Activated T-cell treated with anti-CD3 and anti-CD28 coated beads, Interleukin-2, amount 50 U/mL, for 72 hours (primary cell): ENCODE measurements around the gene NCAN. TPM values are rescaled to one million over a fixed set of nuclear protein-coding genes. Genes with fewer than 3 reads are reported as not detected.

Experiments
- ATAC-seq, 2 donors: fragments of 150-1000 bp; cut with Tn5 transposase; replicated peaks in 1 of 2; 2 replicates each; pipeline ENCODE4 v1.10.0; 2021; ENCODE audit warnings: moderate library complexity in 2 of 2, mild to moderate bottlenecking in 1 of 2
- DNase-seq, 2 donors: peaks; one replicate each; pipeline ENCODE4 v3.0.0; 2021 to 2022; ENCODE audit warnings: mixed read lengths in 1 of 2
- H3K27ac Mint-ChIP-seq: one replicate; pipeline ENCODE4 v1.8.0; 2022; ENCODE audit warnings: mild to moderate bottlenecking, moderate library complexity, mixed read lengths
- H3K27me3 Mint-ChIP-seq: one replicate; pipeline ENCODE4 v1.8.0; 2022; ENCODE audit warnings: low read depth, mixed read lengths
- H3K36me3 Mint-ChIP-seq, 2 donors: one replicate each; pipeline ENCODE4 v1.8.0; 2022; ENCODE audit warnings: mixed read lengths in 2 of 2, mild to moderate bottlenecking in 1 of 2; ENCODE audit not compliant: insufficient read depth in 2 of 2
- H3K4me1 Mint-ChIP-seq: one replicate; pipeline ENCODE4 v1.8.0; 2022; ENCODE audit warnings: low read depth, mixed read lengths
- H3K4me3 Mint-ChIP-seq, 2 donors: one replicate each; pipeline ENCODE4 v1.8.0; 2022; ENCODE audit warnings: mild to moderate bottlenecking in 2 of 2, mixed read lengths in 2 of 2, moderate library complexity in 2 of 2
- H3K9me3 Mint-ChIP-seq, 2 donors: one replicate each; pipeline ENCODE4 v1.8.0; 2022; ENCODE audit warnings: mixed read lengths in 2 of 2
- total RNA-seq, 2 donors: library from RNA; stranded (reverse); gene quantifications; one replicate each; pipeline ENCODE4 v1.2.3, GENCODE V29; 2022

Gene NCAN
- total RNA-seq, 2 donors from 2014 or later, result 0.14 TPM; not detected in 1

DNA sequence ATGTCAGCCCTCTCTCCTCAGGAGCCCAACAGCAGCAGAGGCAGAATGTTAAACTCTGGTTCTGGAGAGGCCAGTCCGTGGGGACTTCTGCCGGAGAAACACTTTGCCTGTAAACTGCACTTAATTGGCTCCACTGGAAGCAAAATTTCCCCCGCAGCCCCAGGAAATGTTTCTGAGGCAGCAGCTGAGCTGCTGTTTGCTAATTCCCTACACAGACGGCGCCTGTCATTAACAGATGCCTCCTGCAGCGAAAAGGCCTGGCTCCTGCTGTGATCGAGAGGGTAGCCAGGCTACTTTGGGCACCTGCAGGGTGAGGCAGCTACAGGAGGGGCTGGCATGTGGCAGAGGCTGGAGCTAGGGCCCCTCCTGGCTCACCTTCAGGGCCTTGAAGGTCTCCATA, 66.6 kb downstream of the NCAN start:
- ATAC-seq (no peak), DNase-seq (no peak)
- Mint-ChIP-seq H3K4me1 (peaks cover 10% of the 10 kb centered on the region), H3K9me3 (no peaks in the 10 kb centered on the region), H3K4me3 (no peak overlapping the region), H3K36me3 (peaks cover 2 to 12% of the 10 kb centered on the region in 2 donors), H3K27me3 (peaks cover 11% of the 10 kb centered on the region), H3K27ac (no peak overlapping the region)

DNA sequence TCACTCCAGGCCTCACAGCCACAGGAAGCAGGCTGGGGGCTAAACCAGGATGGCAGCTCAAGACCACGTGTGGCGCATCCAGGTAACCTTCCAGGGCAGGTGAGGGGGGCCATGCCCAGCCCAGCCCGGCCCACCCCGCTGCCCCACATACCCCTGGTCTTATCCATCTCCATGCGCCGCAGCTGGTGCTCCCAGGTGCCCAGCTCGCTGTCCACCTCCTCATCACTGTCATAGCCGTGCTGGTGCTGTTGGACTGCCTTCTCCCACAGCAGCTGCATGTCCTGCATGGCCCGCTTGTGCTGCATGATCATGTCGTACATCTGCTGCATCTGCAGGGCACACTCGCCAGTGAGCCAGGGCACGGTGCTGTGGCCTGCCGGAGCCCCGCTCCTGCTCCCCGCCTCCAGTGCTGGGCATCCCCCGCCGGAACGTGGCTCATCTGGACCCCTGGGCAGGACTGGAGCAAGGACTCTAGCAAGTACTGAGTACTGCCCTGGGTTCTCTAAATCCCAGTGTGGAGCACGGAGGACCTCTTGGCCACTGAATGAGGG, 67.4 kb downstream of the NCAN start:
- Mint-ChIP-seq H3K9me3 (no peaks in the 10 kb centered on the region), H3K27me3 (peaks cover 2% of the 10 kb centered on the region), H3K36me3 (peaks cover 6 to 15% of the 10 kb centered on the region in 2 donors), H3K4me3 (no peak overlapping the region), H3K27ac (no peak overlapping the region), H3K4me1 (peaks cover 1% of the 10 kb centered on the region)
- ATAC-seq (no peak), DNase-seq (no peak)

DNA sequence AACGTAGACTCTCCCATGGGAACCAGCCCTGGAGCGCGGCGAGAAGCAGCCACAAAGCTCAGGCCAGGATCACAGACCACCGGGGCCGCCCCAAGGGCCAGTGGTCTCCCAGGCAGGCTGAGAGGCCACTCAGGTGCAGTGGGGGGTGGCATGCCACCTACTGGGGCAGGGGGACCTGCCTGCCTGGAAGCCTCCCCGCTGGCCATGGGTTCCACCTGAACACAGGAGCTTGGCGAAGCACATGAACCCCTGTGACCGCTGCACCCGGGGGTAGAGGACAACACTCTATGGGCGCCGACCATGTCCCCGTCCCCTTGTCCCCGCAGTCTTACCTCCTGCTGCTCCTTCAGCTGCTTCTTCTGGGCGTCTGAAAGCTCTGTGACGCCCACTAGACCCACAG, 68.1 kb downstream of the NCAN start:
- peaks cover 10 to 20% of the 10 kb centered on the region in 2 donors for H3K36me3 Mint-ChIP-seq

GRCh38 chr19:19280561-19280960, 68.8 kb downstream of the NCAN start:
- H3K9me3 Mint-ChIP-seq, result no peaks in the 10 kb centered on the region
- no peaks in the 10 kb centered on the region for H3K4me1 Mint-ChIP-seq
- H3K27ac Mint-ChIP-seq, result no peak overlapping the region
- ATAC-seq (no peak), DNase-seq (no peak)
- H3K36me3 Mint-ChIP-seq, result peaks cover 10 to 21% of the 10 kb centered on the region in 2 donors
- no peaks in the 10 kb centered on the region for H3K27me3 Mint-ChIP-seq
- no peak overlapping the region for H3K4me3 Mint-ChIP-seq

More for the DNA sequence above, 68.1 kb downstream of the NCAN start:
- H3K9me3 Mint-ChIP-seq, result no peaks in the 10 kb centered on the region
- no peak overlapping the region for H3K27ac Mint-ChIP-seq
- H3K4me1 Mint-ChIP-seq, result no peaks in the 10 kb centered on the region
- H3K4me3 Mint-ChIP-seq, result no peak overlapping the region
- no peak for DNase-seq
- H3K27me3 Mint-ChIP-seq, result no peaks in the 10 kb centered on the region
- ATAC-seq, result no peak

GRCh38 chr19:19285686-19286085, 73.9 kb downstream of the NCAN start:
- no peaks in the 10 kb centered on the region for H3K9me3 Mint-ChIP-seq
- no peak overlapping the region for H3K27ac Mint-ChIP-seq
- peaks cover 14 to 25% of the 10 kb centered on the region in 2 donors for H3K36me3 Mint-ChIP-seq
- no peak for DNase-seq
- no peak overlapping the region for H3K4me3 Mint-ChIP-seq
- no peak for ATAC-seq
- no peaks in the 10 kb centered on the region for H3K27me3 Mint-ChIP-seq
- H3K4me1 Mint-ChIP-seq, result no peaks in the 10 kb centered on the region

GRCh38 chr19:19292607-19293006, 80.8 kb downstream of the NCAN start:
- peaks cover 15 to 45% of the 10 kb centered on the region in 2 donors for H3K36me3 Mint-ChIP-seq
- no peak overlapping the region for H3K27ac Mint-ChIP-seq
- no peaks in the 10 kb centered on the region for H3K27me3 Mint-ChIP-seq
- no peak overlapping the region for H3K4me3 Mint-ChIP-seq
- ATAC-seq (no peak), DNase-seq (no peak)
- H3K9me3 Mint-ChIP-seq, result peaks cover 0 to 1% of the 10 kb centered on the region in 2 donors
- H3K4me1 Mint-ChIP-seq, result no peaks in the 10 kb centered on the region

DNA sequence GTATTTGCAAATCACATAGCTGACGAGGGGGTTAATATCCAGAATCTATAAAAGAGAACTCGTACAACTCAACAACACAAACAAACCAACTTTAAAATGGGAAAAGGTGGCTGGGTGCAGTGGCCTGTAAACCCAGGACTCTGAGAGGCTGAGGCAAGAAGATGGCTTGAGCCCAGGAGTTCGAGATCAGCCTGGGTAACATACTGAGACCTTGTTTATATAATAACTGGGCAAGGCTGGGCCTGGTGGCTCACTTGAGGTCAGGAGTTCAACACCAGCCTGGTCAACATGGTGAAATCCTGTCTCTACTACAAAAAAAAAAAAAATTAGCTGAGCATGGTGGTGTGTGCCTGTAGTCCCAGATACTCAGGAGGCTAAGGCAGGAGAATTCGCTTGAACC, 83.2 kb downstream of the NCAN start:
- Mint-ChIP-seq H3K27ac (no peak overlapping the region), H3K9me3 (peaks cover 0 to 1% of the 10 kb centered on the region in 2 donors)
- no peak for DNase-seq

GRCh38 chr19:19296953-19297689, 85.4 kb downstream of the NCAN start:
- Mint-ChIP-seq H3K9me3 (peaks cover 0 to 1% of the 10 kb centered on the region in 2 donors), H3K27me3 (no peaks in the 10 kb centered on the region), H3K27ac (no peak overlapping the region), H3K4me3 (no peak overlapping the region), H3K4me1 (no peaks in the 10 kb centered on the region), H3K36me3 (peaks cover 10 to 29% of the 10 kb centered on the region in 2 donors)
- DNase-seq (no peak), ATAC-seq (no peak)

More for the DNA sequence above, 83.2 kb downstream of the NCAN start:
- Mint-ChIP-seq H3K27me3 (no peaks in the 10 kb centered on the region), H3K4me1 (no peaks in the 10 kb centered on the region), H3K36me3 (peaks cover 15 to 40% of the 10 kb centered on the region in 2 donors), H3K4me3 (no peak overlapping the region)
- ATAC-seq, result no peak

DNA sequence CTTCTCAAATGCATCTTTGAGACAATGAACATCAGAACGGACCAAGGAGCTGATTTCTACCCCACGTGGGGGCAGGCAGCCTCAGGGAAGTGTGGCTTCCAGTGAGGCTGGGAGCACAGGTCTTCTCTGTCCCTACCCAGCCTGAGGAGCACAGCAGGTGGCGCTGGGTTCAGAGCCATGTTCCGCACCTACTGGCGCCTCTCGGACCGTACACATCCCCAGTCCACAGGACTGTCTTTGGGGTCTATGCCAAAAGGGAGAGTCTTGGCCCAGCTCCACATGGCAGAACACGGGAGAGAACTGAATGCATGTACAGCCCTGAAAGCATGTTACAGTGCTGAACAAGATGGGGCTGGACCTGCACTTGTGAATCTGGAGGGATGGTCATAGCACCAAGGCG, 86.0 kb downstream of the NCAN start:
- DNase-seq (no peak), ATAC-seq (no peak)
- H3K9me3 Mint-ChIP-seq, result peaks cover 0 to 1% of the 10 kb centered on the region in 2 donors
- peaks cover 8 to 24% of the 10 kb centered on the region in 2 donors for H3K36me3 Mint-ChIP-seq
- no peak overlapping the region for H3K27ac Mint-ChIP-seq
- no peak overlapping the region for H3K4me3 Mint-ChIP-seq
- H3K4me1 Mint-ChIP-seq, result no peaks in the 10 kb centered on the region
- no peaks in the 10 kb centered on the region for H3K27me3 Mint-ChIP-seq

DNA sequence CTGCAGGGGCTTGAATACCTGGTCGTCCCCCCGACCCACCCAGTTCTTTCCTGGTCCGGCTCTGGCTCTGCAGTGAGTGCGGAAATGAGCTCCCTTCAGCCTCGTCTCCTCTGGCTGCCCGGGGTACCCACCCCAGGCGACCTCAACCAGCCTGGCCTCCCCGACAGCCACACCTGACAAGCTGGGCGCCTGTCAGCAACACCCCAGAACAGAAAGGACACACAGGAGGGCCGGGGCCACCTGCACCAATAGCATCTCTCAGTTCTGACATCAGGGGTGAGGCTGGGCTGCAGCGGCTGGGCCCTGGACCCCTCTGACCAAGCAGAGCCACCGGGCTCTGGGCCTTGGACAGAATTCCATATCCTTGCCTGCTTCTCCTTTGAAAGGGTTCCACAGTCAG, 88.9 kb downstream of the NCAN start:
- ATAC-seq (no peak), DNase-seq (no peak)
- no peaks in the 10 kb centered on the region for H3K4me1 Mint-ChIP-seq
- H3K9me3 Mint-ChIP-seq, result no peaks in the 10 kb centered on the region
- no peak overlapping the region for H3K4me3 Mint-ChIP-seq
- no peak overlapping the region for H3K27ac Mint-ChIP-seq
- H3K36me3 Mint-ChIP-seq, result peaks cover 4 to 12% of the 10 kb centered on the region in 2 donors
- H3K27me3 Mint-ChIP-seq, result no peaks in the 10 kb centered on the region

Other genes starting within 250 kb of the NCAN start
- 100 to 1,000 TPM; 106 to 122 TPM for gene SUGP2, start 178.4 kb upstream of the NCAN start, total RNA-seq
- gene ARMC6, start 178.4 kb upstream of the NCAN start, total RNA-seq, result 10 to 100 TPM; 20.4 to 22.8 TPM
- 10 to 100 TPM; 18.2 to 27.7 TPM for gene SLC25A42, start 148.0 kb upstream of the NCAN start, total RNA-seq
- 10 to 100 TPM; 16.1 to 17.6 TPM for gene TMEM161A, start 73.5 kb upstream of the NCAN start, total RNA-seq
- 1 to 10 TPM; 2.1 to 6.4 TPM for gene MEF2B, start 41.7 kb upstream of the NCAN start, total RNA-seq
- 10 to 100 TPM; 10.7 to 16.2 TPM for gene BORCS8, start 19.8 kb upstream of the NCAN start, total RNA-seq
- gene RFXANK, start 19.7 kb upstream of the NCAN start, total RNA-seq, result 100 to 1,000 TPM in 1 of 2 donors, 10 to 100 TPM in 1; 83.8 to 107 TPM
- 10 to 100 TPM; 27.5 to 34.6 TPM for gene NR2C2AP, start 8.5 kb upstream of the NCAN start, total RNA-seq
- not detected for gene TM6SF2, start 61.3 kb downstream of the NCAN start, total RNA-seq
- 10 to 100 TPM; 67.3 to 69.9 TPM for gene SUGP1, start 108.6 kb downstream of the NCAN start, total RNA-seq
- gene MAU2, start 108.9 kb downstream of the NCAN start, total RNA-seq, result 10 to 100 TPM; 64.2 to 68.5 TPM
- gene GATAD2A, start 193.7 kb downstream of the NCAN start, total RNA-seq, result 100 to 1,000 TPM; 100 to 126 TPM